Ascending aorta (tissue), 2 donors: ENCODE results near the gene CSNK2A3. TPM values are rescaled to one million over a fixed set of nuclear protein-coding genes. Genes with fewer than 3 reads are reported as not detected.
"Not testable (repeated sequence)": the region's sequence is repeated elsewhere in the genome, so short reads cannot be mapped to it uniquely, and the experiment has no call there.

Source experiments
- DNase-seq, 2 donors: peaks; one replicate each; pipeline ENCODE4 v3.0.0-alpha.2; 2019; ENCODE audit warnings: low spot score in 2 of 2
- H3K27ac ChIP-seq, 2 donors: fragments of 200-600 bp; sonication (generic); one replicate each; pipeline ENCODE4 v1.5.1; 2016 to 2017; ENCODE audit warnings: mild to moderate bottlenecking in 1 of 2
- H3K27me3 ChIP-seq: fragments of 200-600 bp; sonication (generic); one replicate; pipeline ENCODE4 v1.5.1; 2017
- H3K36me3 ChIP-seq, 2 donors: fragments of 200-600 bp; sonication (generic); one replicate each; pipeline ENCODE4 v1.5.1; 2016
- H3K4me1 ChIP-seq, 2 donors: fragments of 200-600 bp; sonication (generic); one replicate each; pipeline ENCODE4 v1.5.1; 2016 to 2017; ENCODE audit warnings: mild to moderate bottlenecking in 1 of 2
- H3K4me3 ChIP-seq, 2 donors: fragments of 200-600 bp; sonication (generic); one replicate each; pipeline ENCODE4 v1.5.1; 2016 to 2017; ENCODE audit warnings: mild to moderate bottlenecking in 1 of 2
- H3K9me3 ChIP-seq, 2 donors: fragments of 200-600 bp; sonication (generic); one replicate each; pipeline ENCODE4 v1.5.1; 2016
- CTCF ChIP-seq, 3 experiments: fragments of 200-600 bp in 2 of 3; fragments of 450-650 bp in 1 of 3; sonication (generic) in 2 of 3; IDR thresholded peaks; one replicate each; pipeline ENCODE4 v1.5.1; 2016 to 2019; ENCODE audit warnings: antibody characterized with exemption in 3 of 3, mild to moderate bottlenecking in 1 of 3, moderate library complexity in 1 of 3
- intact Hi-C: fragments of 100-400 bp; cut with DNase I; formaldehyde crosslinking; loops from one replicate; pipeline ENCODE4 v1.15.1; 2023
- total RNA-seq: library from RNA; depleted of rRNA; stranded (reverse); fragments of >200 nt; gene quantifications from one replicate; pipeline ENCODE4 v1.1.0, GENCODE V29; 2016

CSNK2A3 gene
- total RNA-seq, result 0.53 TPM

GRCh38 chr11:11352878-11353277, at the start of gene CSNK2A3:
Gene CSNK2A3, minus strand, starts transcription at chr11:11353250. Its CDS starts 131 bp downstream, at chr11:11353119.
- H3K36me3 ChIP-seq, H3K9me3 ChIP-seq, intact Hi-C loops, H3K27me3 ChIP-seq, H3K27ac ChIP-seq, DNase-seq, H3K4me3 ChIP-seq: not testable (repeated sequence)
- peaks cover 0 to 12% of the 10 kb centered on the region in 2 donors for H3K4me1 ChIP-seq

- H3K4me1 ChIP-seq, result peaks cover 5 to 30% of the 10 kb centered on the region in 2 donors
Measured at GRCh38 chr11:11401960-11402535, 49.0 kb upstream of the CSNK2A3 start.

GRCh38 chr11:11400635-11401232, 47.7 kb upstream of the CSNK2A3 start:
- Histone ChIP-seq H3K9me3 (no peaks in the 10 kb centered on the region), H3K4me1 (peaks cover 5 to 20% of the 10 kb centered on the region in 2 donors), H3K4me3 (no peak overlapping the region), H3K27ac (no peak overlapping the region), H3K36me3 (no peaks in the 10 kb centered on the region), H3K27me3 (no peaks in the 10 kb centered on the region)
- intact Hi-C loops, result no loop called here
- no peak for TF ChIP-seq CTCF (IDR thresholded peaks at IDR 0.05)
- no peak for DNase-seq

More at GRCh38 chr11:11401960-11402535, 49.0 kb upstream of the CSNK2A3 start:
- Histone ChIP-seq H3K27me3 (no peaks in the 10 kb centered on the region), H3K27ac (no peak overlapping the region), H3K9me3 (no peaks in the 10 kb centered on the region), H3K4me3 (no peak overlapping the region), H3K36me3 (no peaks in the 10 kb centered on the region)
- TF ChIP-seq CTCF (IDR thresholded peaks at IDR 0.05), result no peak
- intact Hi-C loops, result no loop called here
- no peak for DNase-seq

GRCh38 chr11:11400121-11400520, 47.1 kb upstream of the CSNK2A3 start:
- Histone ChIP-seq H3K4me3 (no peak overlapping the region), H3K9me3 (no peaks in the 10 kb centered on the region), H3K4me1 (peaks cover 5 to 20% of the 10 kb centered on the region in 2 donors), H3K36me3 (no peaks in the 10 kb centered on the region), H3K27me3 (no peaks in the 10 kb centered on the region), H3K27ac (no peak overlapping the region)
- TF ChIP-seq CTCF (IDR thresholded peaks at IDR 0.05), result no peak
- no peak for DNase-seq
- intact Hi-C loops, result no loop called here

GRCh38 chr11:11397781-11398180, 44.7 kb upstream of the CSNK2A3 start:
- no peaks in the 10 kb centered on the region for H3K36me3 ChIP-seq
- H3K4me3 ChIP-seq, result no peak overlapping the region
- peaks cover 0 to 4% of the 10 kb centered on the region in 2 donors for H3K4me1 ChIP-seq
- TF ChIP-seq CTCF (IDR thresholded peaks at IDR 0.05), result no peak
- H3K27ac ChIP-seq, result no peak overlapping the region
- no peak for DNase-seq
- no peaks in the 10 kb centered on the region for H3K9me3 ChIP-seq
- H3K27me3 ChIP-seq, result no peaks in the 10 kb centered on the region
- intact Hi-C loops, result no loop called here

GRCh38 chr11:11397036-11397415, 44.0 kb upstream of the CSNK2A3 start:
- intact Hi-C loops, result no loop called here
- no peak for TF ChIP-seq CTCF (IDR thresholded peaks at IDR 0.05)
- Histone ChIP-seq H3K4me3 (no peak overlapping the region), H3K9me3 (no peaks in the 10 kb centered on the region), H3K27me3 (no peaks in the 10 kb centered on the region), H3K36me3 (no peaks in the 10 kb centered on the region), H3K4me1 (peaks cover 0 to 8% of the 10 kb centered on the region in 2 donors), H3K27ac (peak overlapping the region in 1 of 2 donors; percentile 27)
- no peak for DNase-seq
